ENCODE data around the gene FREM1.

Gene FREM1

DNA sequence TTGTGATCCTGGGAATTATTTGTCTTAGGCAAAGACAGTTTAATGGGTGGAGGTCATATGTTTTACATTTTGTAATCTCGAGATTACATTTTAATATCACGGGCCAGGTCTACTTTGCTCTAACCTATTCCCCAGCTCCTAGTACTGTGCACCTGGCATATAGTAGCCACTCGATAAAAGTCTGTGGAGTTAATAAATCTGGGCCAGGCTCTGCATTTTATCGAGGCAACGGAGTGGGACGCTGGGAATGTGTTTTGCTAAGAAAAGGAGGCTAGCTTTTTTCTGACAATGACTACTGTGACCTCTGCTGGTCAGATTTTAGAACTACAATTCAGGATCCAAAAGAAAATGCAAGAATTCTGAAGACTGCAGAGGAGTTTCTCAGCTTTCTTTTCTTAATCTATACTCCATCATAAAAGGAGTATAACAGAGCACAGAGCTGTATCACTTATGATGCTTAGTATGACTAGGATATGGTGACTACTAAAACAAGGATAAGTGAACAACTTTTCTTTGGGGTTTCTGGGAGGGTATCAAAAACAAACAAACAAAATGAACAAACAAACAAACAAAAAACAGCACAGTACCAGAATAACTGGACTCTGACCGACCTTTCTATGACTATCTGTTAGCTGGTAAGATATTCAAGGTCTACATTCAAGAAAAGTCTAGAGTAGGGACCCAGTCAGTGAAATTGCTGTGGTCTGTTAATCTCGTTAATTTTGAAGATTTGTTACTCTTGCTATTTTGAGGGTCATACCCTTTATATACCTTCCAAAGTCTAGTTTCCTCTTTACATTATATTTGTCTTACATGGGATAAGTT, 141.6 kb downstream of the FREM1 start:
- DNase-seq (ENCODE audit: low read depth in 1 of 2, low spot score in 1 of 2) = no peak

GRCh38 chr9:14766299-14766698, 143.9 kb downstream of the FREM1 start:
- DNase-seq (ENCODE audit: low read depth in 1 of 2, low spot score in 1 of 2) = no peak

DNA sequence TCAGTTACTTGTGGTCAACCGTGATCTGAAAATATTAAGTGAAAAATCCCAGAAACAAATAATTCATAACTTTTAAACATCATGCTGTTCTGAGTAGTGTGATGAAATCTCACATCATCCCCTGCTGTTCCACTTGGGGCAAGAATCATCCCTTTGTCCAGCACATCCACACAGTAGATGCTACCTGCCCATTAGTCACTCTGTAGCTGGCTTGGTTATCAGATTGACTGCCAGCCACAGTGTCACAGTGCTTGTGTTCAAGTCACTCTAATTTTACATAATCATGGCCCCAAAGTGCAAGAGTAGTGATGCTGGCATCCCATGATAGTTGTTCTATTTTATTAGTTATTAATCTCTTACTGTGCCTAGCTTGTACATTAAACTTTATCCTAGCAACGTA, 148.6 kb downstream of the FREM1 start:
- DNase-seq (ENCODE audit: low read depth in 1 of 2, low spot score in 1 of 2) = no peak

DNA sequence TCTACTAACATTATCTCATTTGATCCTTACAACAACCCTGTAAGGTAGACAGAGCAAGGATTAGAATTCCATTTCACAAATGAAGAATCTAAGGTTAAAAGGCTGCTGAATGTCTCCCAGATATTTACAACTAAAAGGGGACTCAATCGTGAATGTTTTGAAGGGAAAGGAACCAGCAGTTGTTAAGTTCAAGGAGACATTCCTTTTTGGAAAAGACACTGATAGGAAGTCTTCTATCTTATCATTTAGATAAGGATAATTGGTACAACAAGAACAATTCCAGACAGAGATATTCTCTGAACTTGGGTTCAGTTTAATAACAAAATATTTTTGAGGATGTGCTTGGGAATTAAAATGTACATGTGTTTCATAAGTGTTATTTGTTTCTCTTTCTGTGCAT, 150.2 kb downstream of the FREM1 start:
- no peak for DNase-seq (ENCODE audit: low read depth in 1 of 2, low spot score in 1 of 2)

GRCh38 chr9:14756291-14756690, 153.9 kb downstream of the FREM1 start:
- no peak for DNase-seq (ENCODE audit: low read depth in 1 of 2, low spot score in 1 of 2)

DNA sequence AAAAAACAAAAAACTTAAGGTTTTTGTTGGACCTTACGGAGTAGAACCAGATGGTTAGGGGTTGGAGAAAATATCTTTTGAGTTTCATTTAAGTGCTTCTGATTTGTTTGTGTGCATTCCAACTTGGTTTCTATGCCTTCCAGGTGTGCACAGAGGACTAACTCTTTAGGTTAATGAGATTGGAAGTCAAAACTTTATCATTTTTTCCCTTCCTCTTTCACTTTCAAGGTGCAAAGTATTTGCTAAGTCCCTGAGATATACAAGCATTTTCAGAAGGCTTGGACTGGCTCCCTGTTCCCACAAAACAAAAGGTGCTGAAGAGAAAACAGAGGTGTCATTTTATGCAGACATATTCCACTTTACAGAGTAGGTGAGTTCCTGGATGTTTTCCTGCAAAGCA, 157.4 kb downstream of the FREM1 start:
- DNase-seq (ENCODE audit: low read depth in 1 of 2, low spot score in 1 of 2) = no peak

GRCh38 chr9:14752271-14752670, 158.0 kb downstream of the FREM1 start:
- DNase-seq (ENCODE audit: low read depth in 1 of 2, low spot score in 1 of 2) = no peak

DNA sequence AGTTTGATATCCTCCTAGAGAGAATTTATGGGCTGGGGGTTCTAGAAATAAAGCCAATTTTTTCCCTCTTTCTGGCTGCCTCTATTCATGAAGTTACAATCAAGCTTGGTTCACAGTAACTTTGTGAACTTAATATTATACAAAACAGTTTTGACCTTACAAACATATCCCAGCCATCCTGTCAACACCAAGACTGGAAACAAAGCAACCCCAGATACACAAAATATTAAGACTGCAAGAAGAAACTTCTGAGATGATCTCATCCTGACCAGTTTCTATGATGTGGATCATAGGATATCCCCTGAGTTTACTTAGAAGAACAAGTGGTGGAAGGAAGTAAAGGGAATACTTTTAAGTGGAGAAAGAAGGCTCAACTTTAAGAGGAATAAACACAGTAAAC, 159.4 kb downstream of the FREM1 start:
- no peak for DNase-seq (ENCODE audit: low read depth in 1 of 2, low spot score in 1 of 2)

- DNase-seq (ENCODE audit: low read depth in 1 of 2, low spot score in 1 of 2) = no peak
Observed at GRCh38 chr9:14749741-14750211, 160.5 kb downstream of the FREM1 start.

DNA sequence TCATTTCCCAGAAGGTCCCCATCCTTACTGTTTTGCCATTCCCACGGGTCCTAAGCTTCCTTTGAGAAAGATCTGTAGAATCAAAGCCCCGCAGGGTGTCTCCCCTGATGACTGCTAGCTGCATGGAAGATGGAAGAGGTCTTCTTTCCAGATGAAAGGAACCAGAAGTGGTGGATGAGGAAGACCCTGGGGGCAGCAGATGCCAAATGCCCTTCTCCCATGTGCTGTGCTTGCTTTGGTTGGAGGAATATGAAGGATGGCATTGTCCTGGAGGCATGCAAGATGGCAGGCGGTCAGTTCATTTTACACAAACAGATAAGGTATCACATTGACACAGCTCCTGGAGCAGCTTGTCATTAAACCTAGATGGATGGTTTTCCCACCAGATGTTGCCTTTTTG, 161.9 kb downstream of the FREM1 start:
- no peak for DNase-seq (ENCODE audit: low read depth in 1 of 2, low spot score in 1 of 2)

- no peak for DNase-seq (ENCODE audit: low read depth in 1 of 2, low spot score in 1 of 2)
Observed at GRCh38 chr9:14747111-14747510, 163.1 kb downstream of the FREM1 start.

DNA sequence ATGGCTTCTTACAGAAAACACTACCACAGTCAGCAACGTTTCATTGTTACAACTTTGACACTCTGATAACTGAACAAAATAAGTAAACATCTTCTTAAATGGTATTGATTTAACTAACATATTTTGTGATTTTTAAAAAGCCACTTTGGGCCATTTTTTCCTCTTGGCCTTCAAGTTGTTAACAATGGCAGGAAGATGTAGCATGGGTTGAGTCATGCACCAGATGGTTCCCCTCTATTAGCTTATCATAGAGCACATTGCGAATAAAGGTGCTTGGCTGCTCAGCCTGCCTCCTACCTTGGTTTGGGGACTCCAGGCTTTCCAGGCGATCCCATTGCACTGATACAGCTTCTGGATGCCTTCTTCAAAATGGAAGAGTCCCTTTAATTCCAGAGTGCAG, 163.6 kb downstream of the FREM1 start:
- no peak for DNase-seq (ENCODE audit: low read depth in 1 of 2, low spot score in 1 of 2)

GRCh38 chr9:14744768-14745167, 165.5 kb downstream of the FREM1 start:
- no peak for DNase-seq (ENCODE audit: low read depth in 1 of 2, low spot score in 1 of 2)

- no peak for DNase-seq (ENCODE audit: low read depth in 1 of 2, low spot score in 1 of 2)
Observed at GRCh38 chr9:14741369-14741768, 168.9 kb downstream of the FREM1 start.

DNA sequence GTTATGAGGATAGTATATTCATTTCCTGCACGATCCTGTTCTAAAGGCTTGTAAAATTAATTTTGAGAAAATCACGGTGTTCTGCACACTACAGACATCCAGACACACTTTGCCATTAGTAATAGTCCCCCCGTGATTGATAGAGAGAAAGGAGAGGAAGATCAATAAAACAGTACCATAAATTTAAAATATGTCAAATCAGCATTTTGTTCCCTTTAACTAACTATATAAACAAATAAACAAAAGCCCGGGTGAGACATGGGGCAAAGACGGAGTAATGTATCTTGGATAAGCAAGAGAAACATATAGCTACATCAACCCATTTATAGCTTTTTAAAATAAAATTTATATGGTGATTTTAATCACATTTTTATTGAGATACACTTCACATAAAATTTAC, 177.1 kb downstream of the FREM1 start:
- DNase-seq (ENCODE audit: low read depth in 1 of 2, low spot score in 1 of 2) = no peak

- DNase-seq (ENCODE audit: low read depth in 1 of 2, low spot score in 1 of 2) = no peak
Observed at GRCh38 chr9:14731294-14731981, 178.8 kb downstream of the FREM1 start.

- no peak for DNase-seq (ENCODE audit: low read depth in 1 of 2, low spot score in 1 of 2)
Observed at GRCh38 chr9:14730461-14730898, 179.7 kb downstream of the FREM1 start.

DNA sequence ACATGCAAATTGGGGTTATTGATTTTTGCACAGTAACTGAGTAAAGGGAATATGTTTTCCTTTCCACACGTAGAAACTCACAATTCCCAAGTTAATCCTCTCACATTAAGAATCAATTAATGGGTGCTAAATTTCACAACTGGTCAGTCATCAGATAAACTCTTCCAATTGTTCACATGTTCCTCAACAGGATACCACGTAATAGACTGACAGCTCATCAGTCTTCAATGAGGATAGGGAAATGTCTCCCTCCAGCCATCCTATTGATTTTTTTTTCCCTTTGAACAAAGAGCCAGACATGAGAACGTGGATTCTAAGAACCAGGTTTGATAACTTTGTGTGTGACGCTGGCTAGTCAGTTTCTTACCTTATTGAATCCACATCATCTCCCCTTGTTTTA, 186.9 kb downstream of the FREM1 start:
- DNase-seq (ENCODE audit: low read depth in 1 of 2, low spot score in 1 of 2) = no peak

DNA sequence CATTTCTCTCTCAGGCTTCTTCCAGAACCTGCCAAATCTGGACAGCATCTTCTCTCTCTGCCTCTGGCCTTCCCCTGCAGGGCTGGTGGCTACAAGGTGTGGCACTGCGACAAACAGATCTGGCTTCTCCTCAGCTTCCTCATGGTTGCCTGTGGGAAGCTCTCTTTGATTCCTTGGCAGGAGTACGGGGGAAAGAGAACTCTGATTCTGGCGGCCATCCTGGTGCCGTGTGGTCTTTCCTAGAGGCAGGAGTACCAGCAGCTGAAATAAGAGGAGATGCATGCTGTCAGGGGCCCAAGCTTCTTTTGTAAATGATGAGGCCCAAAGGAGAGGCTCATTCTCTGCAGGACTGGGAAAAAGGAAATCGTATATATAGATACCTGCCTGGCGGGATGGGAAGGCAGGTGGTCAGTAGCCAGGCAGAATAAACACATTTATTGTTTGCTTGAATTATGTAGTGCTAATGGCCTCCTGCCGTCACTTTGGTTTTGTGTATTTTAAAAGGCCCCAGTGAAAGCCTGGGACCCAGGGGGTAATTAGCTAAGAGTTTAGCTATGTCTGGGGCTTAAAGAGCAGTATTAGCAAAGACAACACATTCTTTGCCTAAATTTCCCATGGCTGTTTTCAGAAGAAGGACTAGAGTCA, 187.7 kb downstream of the FREM1 start, which contains the start of gene CER1:
Gene CER1 (minus strand): TSS at position 343 of the 645 bp plus-strand sequence. CDS start 61 bp downstream, at position 282.
- no peak for DNase-seq (ENCODE audit: low read depth in 1 of 2, low spot score in 1 of 2)

- DNase-seq (ENCODE audit: low read depth in 1 of 2, low spot score in 1 of 2) = no peak
Observed at GRCh38 chr9:14719231-14719923, 190.9 kb downstream of the FREM1 start.

- DNase-seq (ENCODE audit: low read depth in 1 of 2, low spot score in 1 of 2) = no peak
Observed at GRCh38 chr9:14715102-14715501, 195.1 kb downstream of the FREM1 start.
